Measurements from ENCODE around the gene EPHB1.

EPHB1 gene

GRCh38 chr3:135271177-135272025 is 476.3 kb downstream of the EPHB1 start:
- no peak for DNase-seq

GRCh38 chr3:135272026-135272669 is 477.1 kb downstream of the EPHB1 start:
- no peak for DNase-seq

GRCh38 chr3:135292162-135292561 is 497.1 kb downstream of the EPHB1 start:
- DNase-seq, result no peak

GRCh38 chr3:135301670-135302069 is 506.6 kb downstream of the EPHB1 start:
- no peak for DNase-seq

- no peak for DNase-seq
These were observed 509.3 kb downstream of the EPHB1 start for GRCh38 chr3:135304378-135304777.

All from activated CD4-positive, CD25-positive, alpha-beta regulatory T cell treated with anti-CD3 and anti-CD28 coated beads, Interleukin-2, amount 50 U/mL, for 72 hours (primary cell).